Kidney epithelial cell (primary cell): ENCODE data around the gene RANBP17. TPM values are rescaled to one million over a fixed set of nuclear protein-coding genes. Genes with fewer than 3 reads are reported as not detected.

ENCODE experiments used
- DNase-seq: peaks from one replicate; pipeline ENCODE4 v3.0.0-alpha.2; 2010; ENCODE audit warnings: low read depth
- H3K27me3 ChIP-seq: 2 replicates; pipeline ENCODE4 v1.6.0; 2011; ENCODE audit warnings: low read length; ENCODE audit not compliant: control insufficient read depth, insufficient read depth
- H3K36me3 ChIP-seq: 2 replicates; pipeline ENCODE4 v1.5.1; 2011; ENCODE audit warnings: low read length; ENCODE audit not compliant: control insufficient read depth, insufficient read depth
- H3K4me3 ChIP-seq: 2 replicates; pipeline ENCODE4 v1.5.1; 2011; ENCODE audit warnings: low read depth, mild to moderate bottlenecking, control low read depth, low read length
- total RNA-seq: library from RNA; depleted of rRNA; stranded (reverse); fragments of >200 nt; gene quantifications from 2 replicates; pipeline ENCODE4 v1.2.3, GENCODE V29; 2015
- TF ChIP-seq, protein P1 (sequence below): IDR thresholded peaks from 2 replicates; pipeline ENCODE4 v1.5.1; 2011; ENCODE audit warnings: mild to moderate bottlenecking, moderate library complexity, low read length, control low read depth, inconsistent platforms; ENCODE audit not compliant: insufficient read depth, poor library complexity, severe bottlenecking

RANBP17 gene
- total RNA-seq, 1 donor from 2014 or later: 10.4 TPM

GRCh38 chr5:171074747-171075146, 212.9 kb downstream of the RANBP17 start:
- no peak overlapping the region for H3K4me3 ChIP-seq

GRCh38 chr5:171080186-171080938, 218.5 kb downstream of the RANBP17 start:
- Histone ChIP-seq H3K36me3 (no peaks in the 10 kb centered on the region), H3K4me3 (no peak overlapping the region), H3K27me3 (no peaks in the 10 kb centered on the region)
- TF ChIP-seq, protein P1, sequence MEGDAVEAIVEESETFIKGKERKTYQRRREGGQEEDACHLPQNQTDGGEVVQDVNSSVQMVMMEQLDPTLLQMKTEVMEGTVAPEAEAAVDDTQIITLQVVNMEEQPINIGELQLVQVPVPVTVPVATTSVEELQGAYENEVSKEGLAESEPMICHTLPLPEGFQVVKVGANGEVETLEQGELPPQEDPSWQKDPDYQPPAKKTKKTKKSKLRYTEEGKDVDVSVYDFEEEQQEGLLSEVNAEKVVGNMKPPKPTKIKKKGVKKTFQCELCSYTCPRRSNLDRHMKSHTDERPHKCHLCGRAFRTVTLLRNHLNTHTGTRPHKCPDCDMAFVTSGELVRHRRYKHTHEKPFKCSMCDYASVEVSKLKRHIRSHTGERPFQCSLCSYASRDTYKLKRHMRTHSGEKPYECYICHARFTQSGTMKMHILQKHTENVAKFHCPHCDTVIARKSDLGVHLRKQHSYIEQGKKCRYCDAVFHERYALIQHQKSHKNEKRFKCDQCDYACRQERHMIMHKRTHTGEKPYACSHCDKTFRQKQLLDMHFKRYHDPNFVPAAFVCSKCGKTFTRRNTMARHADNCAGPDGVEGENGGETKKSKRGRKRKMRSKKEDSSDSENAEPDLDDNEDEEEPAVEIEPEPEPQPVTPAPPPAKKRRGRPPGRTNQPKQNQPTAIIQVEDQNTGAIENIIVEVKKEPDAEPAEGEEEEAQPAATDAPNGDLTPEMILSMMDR: no peak
- DNase-seq: no peak

More at GRCh38 chr5:171074747-171075146, 212.9 kb downstream of the RANBP17 start:
- TF ChIP-seq, protein P1: no peak
- Histone ChIP-seq H3K36me3 (no peaks in the 10 kb centered on the region), H3K27me3 (no peaks in the 10 kb centered on the region)
- no peak for DNase-seq

- Histone ChIP-seq H3K4me3 (no peak overlapping the region), H3K36me3 (no peaks in the 10 kb centered on the region), H3K27me3 (no peaks in the 10 kb centered on the region)
- no peak for DNase-seq
- TF ChIP-seq, protein P1: no peak
Measured at GRCh38 chr5:171081319-171081718, 219.5 kb downstream of the RANBP17 start.

- H3K36me3 ChIP-seq: no peaks in the 10 kb centered on the region
- DNase-seq: no peak
- H3K4me3 ChIP-seq: no peak overlapping the region
- no peaks in the 10 kb centered on the region for H3K27me3 ChIP-seq
- TF ChIP-seq, protein P1: no peak
Measured at GRCh38 chr5:171092194-171092593, 230.4 kb downstream of the RANBP17 start.

GRCh38 chr5:171093598-171093997, 231.8 kb downstream of the RANBP17 start:
- TF ChIP-seq, protein P1: no peak
- Histone ChIP-seq H3K36me3 (no peaks in the 10 kb centered on the region), H3K4me3 (no peak overlapping the region), H3K27me3 (no peaks in the 10 kb centered on the region)
- DNase-seq: no peak

DNA sequence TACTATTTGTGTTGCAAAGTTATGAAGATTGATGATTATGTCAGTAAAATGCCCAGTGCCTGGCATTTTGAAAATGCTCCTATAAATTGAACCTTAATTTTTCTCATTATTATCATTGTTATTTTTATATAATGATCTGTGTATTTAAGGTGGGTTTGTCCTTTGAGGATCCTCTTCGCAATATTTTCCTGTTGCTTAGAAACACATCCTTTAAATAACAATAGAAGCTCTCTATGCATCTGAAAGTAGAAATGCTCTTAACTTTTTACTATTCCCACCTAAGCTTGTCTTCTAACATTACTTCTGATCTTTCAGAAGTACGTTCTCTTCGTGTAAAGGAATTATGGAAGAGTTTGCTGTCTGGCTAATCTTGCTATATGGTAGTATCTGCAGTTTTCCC, 232.5 kb downstream of the RANBP17 start:
- H3K4me3 ChIP-seq: no peak overlapping the region
- TF ChIP-seq, protein P1: no peak
- DNase-seq: no peak

More for the DNA sequence above, 232.5 kb downstream of the RANBP17 start:
- Histone ChIP-seq H3K27me3 (no peaks in the 10 kb centered on the region), H3K36me3 (no peaks in the 10 kb centered on the region)
